HepG2 (cell line): ENCODE data around the gene MYOZ3. TPM values are rescaled to one million over a fixed set of nuclear protein-coding genes. Genes with fewer than 3 reads are reported as not detected.
A peak's percentile ranks its signal among the peaks of the same experiment; 100 is the strongest.

Experiments used
- FLYWCH1 ChIP-seq: sonication (generic); formaldehyde crosslinking; IDR thresholded peaks from 2 replicates; pipeline ENCODE4 v1.8.1; 2023; ENCODE audit warnings: mild to moderate bottlenecking, missing genetic modification reagents
- HHEX ChIP-seq: IDR thresholded peaks from 2 replicates; pipeline ENCODE4 v1.6.1; 2016; ENCODE audit warnings: control low read depth
- HNRNPL ChIP-seq: fragments of 200-400 bp; formaldehyde crosslinking; IDR thresholded peaks from 2 replicates; pipeline ENCODE4 v1.6.1; 2017; ENCODE audit warnings: mild to moderate bottlenecking, low read depth, low read length
- HOXA9 ChIP-seq: sonication (generic); formaldehyde crosslinking; IDR thresholded peaks from 2 replicates; pipeline ENCODE4 v1.8.1; 2022; ENCODE audit warnings: missing genetic modification reagents, mild to moderate bottlenecking, moderate library complexity, borderline replicate concordance
- KLF9 ChIP-seq: IDR thresholded peaks from 2 replicates; pipeline ENCODE4 v1.6.1; 2016; ENCODE audit warnings: low read depth
- NR1H2 ChIP-seq: sonication (generic); formaldehyde crosslinking; IDR thresholded peaks from 2 replicates; pipeline ENCODE4 v1.8.1; 2022; ENCODE audit warnings: low read depth, missing genetic modification reagents, borderline replicate concordance
- SMAD1 ChIP-seq: sonication (generic); formaldehyde crosslinking; IDR thresholded peaks from 2 replicates; pipeline ENCODE4 v1.4.0; 2020; ENCODE audit warnings: missing genetic modification reagents, low read depth, mild to moderate bottlenecking, borderline replicate concordance
- SMAD3 ChIP-seq: sonication (generic); formaldehyde crosslinking; IDR thresholded peaks from 2 replicates; pipeline ENCODE4 v1.4.0; 2020; ENCODE audit warnings: missing genetic modification reagents
- SOX5 ChIP-seq: IDR thresholded peaks from 2 replicates; pipeline ENCODE4 v1.6.1; 2016; ENCODE audit warnings: borderline replicate concordance
- TBX2 ChIP-seq: sonication (generic); formaldehyde crosslinking; IDR thresholded peaks from 2 replicates; pipeline ENCODE4 v1.5.0; 2020; ENCODE audit warnings: missing genetic modification reagents, mild to moderate bottlenecking, borderline replicate concordance
- TCF7 ChIP-seq: sonication (generic); IDR thresholded peaks from 2 replicates; pipeline ENCODE4 v1.6.1; 2016; ENCODE audit warnings: antibody characterized with exemption, low read depth
- ZNF263 ChIP-seq: sonication (generic); formaldehyde crosslinking; IDR thresholded peaks from 2 replicates; pipeline ENCODE4 v1.4.0; 2020; ENCODE audit warnings: missing genetic modification reagents
- ZNF451 ChIP-seq: sonication (generic); formaldehyde crosslinking; IDR thresholded peaks from 2 replicates; pipeline ENCODE4 v1.5.0; 2020; ENCODE audit warnings: mild to moderate bottlenecking, missing genetic modification reagents
- ZNF678 ChIP-seq: sonication (generic); formaldehyde crosslinking; IDR thresholded peaks from 2 replicates; pipeline ENCODE4 v1.4.0; 2020; ENCODE audit warnings: mild to moderate bottlenecking, missing genetic modification reagents
- ZNF782 ChIP-seq: sonication (generic); formaldehyde crosslinking; IDR thresholded peaks from 2 replicates; pipeline ENCODE4 v1.4.0; 2020; ENCODE audit warnings: missing genetic modification reagents, mild to moderate bottlenecking, borderline replicate concordance
- polyA plus RNA-seq, 8 experiments: library from polyadenylated mRNA; depleted of rRNA in 3 of 8; stranded (reverse) in 7 of 8; unstranded in 1 of 8; fragments of >200 nt; fragmentation: Illumina TruSeq in 4 of 8; extraction: Trizol in 4 of 8; gene quantifications; 2 replicates each; pipeline versions ENCODE4 v1.2.1 to v1.2.3, GENCODE V29; 2011 to 2016; ENCODE audit warnings: low read depth in 4 of 8, missing spikeins in 1 of 8, mixed read lengths in 1 of 8; ENCODE audit not compliant: insufficient read depth in 1 of 8
- total RNA-seq, 5 experiments: library from RNA; depleted of rRNA; stranded (reverse); fragments of >200 nt; fragmentation: Illumina TruSeq; extraction: Trizol; gene quantifications; 2 replicates each; pipeline ENCODE4 v1.2.3, GENCODE V29; 2016; ENCODE audit warnings: low read depth in 1 of 5
- TF ChIP-seq, protein P1 (sequence below), 2 experiments: IDR thresholded peaks; 2 replicates each; pipeline ENCODE4 v1.6.1; 2011 to 2012; ENCODE audit warnings: low read length in 2 of 2, borderline replicate concordance in 1 of 2, low read depth in 1 of 2, mild to moderate bottlenecking in 1 of 2, moderate library complexity in 1 of 2
- TF ChIP-seq, protein P2 (sequence below): sonication (generic); formaldehyde crosslinking; IDR thresholded peaks from 2 replicates; pipeline ENCODE4 v1.8.0; 2022; ENCODE audit warnings: missing genetic modification reagents, mild to moderate bottlenecking, moderate library complexity, borderline replicate concordance
- TF ChIP-seq, protein P3 (sequence below): sonication (generic); formaldehyde crosslinking; IDR thresholded peaks from 2 replicates; pipeline ENCODE4 v1.8.1; 2022; ENCODE audit warnings: mild to moderate bottlenecking, missing genetic modification reagents
- TF ChIP-seq, protein P4 (sequence below): sonication (generic); formaldehyde crosslinking; IDR thresholded peaks from 2 replicates; pipeline ENCODE4 v1.5.0; 2020; ENCODE audit warnings: missing genetic modification reagents, mild to moderate bottlenecking, borderline replicate concordance

The MYOZ3 gene
- total and polyA plus RNA-seq, 2 of the 13 experiments (the other 11 are each of a cell fraction or from before 2014, with no cell fraction given), result 0.05 TPM; not detected in 1

- TF ChIP-seq SOX5 (CRISPR knock-in tag), result no peak
- TF ChIP-seq, protein P1, sequence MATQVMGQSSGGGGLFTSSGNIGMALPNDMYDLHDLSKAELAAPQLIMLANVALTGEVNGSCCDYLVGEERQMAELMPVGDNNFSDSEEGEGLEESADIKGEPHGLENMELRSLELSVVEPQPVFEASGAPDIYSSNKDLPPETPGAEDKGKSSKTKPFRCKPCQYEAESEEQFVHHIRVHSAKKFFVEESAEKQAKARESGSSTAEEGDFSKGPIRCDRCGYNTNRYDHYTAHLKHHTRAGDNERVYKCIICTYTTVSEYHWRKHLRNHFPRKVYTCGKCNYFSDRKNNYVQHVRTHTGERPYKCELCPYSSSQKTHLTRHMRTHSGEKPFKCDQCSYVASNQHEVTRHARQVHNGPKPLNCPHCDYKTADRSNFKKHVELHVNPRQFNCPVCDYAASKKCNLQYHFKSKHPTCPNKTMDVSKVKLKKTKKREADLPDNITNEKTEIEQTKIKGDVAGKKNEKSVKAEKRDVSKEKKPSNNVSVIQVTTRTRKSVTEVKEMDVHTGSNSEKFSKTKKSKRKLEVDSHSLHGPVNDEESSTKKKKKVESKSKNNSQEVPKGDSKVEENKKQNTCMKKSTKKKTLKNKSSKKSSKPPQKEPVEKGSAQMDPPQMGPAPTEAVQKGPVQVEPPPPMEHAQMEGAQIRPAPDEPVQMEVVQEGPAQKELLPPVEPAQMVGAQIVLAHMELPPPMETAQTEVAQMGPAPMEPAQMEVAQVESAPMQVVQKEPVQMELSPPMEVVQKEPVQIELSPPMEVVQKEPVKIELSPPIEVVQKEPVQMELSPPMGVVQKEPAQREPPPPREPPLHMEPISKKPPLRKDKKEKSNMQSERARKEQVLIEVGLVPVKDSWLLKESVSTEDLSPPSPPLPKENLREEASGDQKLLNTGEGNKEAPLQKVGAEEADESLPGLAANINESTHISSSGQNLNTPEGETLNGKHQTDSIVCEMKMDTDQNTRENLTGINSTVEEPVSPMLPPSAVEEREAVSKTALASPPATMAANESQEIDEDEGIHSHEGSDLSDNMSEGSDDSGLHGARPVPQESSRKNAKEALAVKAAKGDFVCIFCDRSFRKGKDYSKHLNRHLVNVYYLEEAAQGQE (IDR thresholded peaks at IDR 0.05; ENCODE audit: borderline replicate concordance in 1 of 2, low read depth in 1 of 2, low read length in 2 of 2), result no peak
- TF ChIP-seq, protein P2, sequence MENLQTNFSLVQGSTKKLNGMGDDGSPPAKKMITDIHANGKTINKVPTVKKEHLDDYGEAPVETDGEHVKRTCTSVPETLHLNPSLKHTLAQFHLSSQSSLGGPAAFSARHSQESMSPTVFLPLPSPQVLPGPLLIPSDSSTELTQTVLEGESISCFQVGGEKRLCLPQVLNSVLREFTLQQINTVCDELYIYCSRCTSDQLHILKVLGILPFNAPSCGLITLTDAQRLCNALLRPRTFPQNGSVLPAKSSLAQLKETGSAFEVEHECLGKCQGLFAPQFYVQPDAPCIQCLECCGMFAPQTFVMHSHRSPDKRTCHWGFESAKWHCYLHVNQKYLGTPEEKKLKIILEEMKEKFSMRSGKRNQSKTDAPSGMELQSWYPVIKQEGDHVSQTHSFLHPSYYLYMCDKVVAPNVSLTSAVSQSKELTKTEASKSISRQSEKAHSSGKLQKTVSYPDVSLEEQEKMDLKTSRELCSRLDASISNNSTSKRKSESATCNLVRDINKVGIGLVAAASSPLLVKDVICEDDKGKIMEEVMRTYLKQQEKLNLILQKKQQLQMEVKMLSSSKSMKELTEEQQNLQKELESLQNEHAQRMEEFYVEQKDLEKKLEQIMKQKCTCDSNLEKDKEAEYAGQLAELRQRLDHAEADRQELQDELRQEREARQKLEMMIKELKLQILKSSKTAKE, result no peak
- 0 out of 2 replicates have a peak, but pooled peaks have one; percentile 20 for TF ChIP-seq ZNF263 (CRISPR knock-in tag)
- TF ChIP-seq TCF7, result no peak
- TF ChIP-seq KLF9 (CRISPR knock-in tag), result no peak
- TF ChIP-seq HHEX, result no peak
- TF ChIP-seq ZNF678, result no peak
- TF ChIP-seq, protein P3, sequence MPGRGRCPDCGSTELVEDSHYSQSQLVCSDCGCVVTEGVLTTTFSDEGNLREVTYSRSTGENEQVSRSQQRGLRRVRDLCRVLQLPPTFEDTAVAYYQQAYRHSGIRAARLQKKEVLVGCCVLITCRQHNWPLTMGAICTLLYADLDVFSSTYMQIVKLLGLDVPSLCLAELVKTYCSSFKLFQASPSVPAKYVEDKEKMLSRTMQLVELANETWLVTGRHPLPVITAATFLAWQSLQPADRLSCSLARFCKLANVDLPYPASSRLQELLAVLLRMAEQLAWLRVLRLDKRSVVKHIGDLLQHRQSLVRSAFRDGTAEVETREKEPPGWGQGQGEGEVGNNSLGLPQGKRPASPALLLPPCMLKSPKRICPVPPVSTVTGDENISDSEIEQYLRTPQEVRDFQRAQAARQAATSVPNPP (CRISPR knock-in tag), result no peak
- TF ChIP-seq NR1H2 (CRISPR knock-in tag), result no peak
- TF ChIP-seq HNRNPL, result no peak
- no peak for TF ChIP-seq FLYWCH1
- TF ChIP-seq TBX2, result peak; percentile 58
- TF ChIP-seq HOXA9 (CRISPR knock-in tag), result 0 out of 2 replicates have a peak, but pooled peaks have one; percentile 44
- no peak for TF ChIP-seq SMAD3
- TF ChIP-seq SMAD1 (CRISPR knock-in tag), result 0 out of 2 replicates have a peak, but pooled peaks have one; percentile 45
- TF ChIP-seq, protein P4, sequence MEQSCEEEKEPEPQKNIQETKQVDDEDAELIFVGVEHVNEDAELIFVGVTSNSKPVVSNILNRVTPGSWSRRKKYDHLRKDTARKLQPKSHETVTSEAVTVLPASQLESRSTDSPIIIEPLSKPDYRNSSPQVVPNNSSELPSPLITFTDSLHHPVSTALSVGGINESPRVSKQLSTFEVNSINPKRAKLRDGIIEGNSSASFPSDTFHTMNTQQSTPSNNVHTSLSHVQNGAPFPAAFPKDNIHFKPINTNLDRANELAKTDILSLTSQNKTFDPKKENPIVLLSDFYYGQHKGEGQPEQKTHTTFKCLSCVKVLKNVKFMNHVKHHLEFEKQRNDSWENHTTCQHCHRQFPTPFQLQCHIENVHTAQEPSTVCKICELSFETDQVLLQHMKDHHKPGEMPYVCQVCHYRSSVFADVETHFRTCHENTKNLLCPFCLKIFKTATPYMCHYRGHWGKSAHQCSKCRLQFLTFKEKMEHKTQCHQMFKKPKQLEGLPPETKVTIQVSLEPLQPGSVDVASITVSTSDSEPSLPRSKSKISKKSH (CRISPR knock-in tag), result no peak
- no peak for TF ChIP-seq ZNF782 (CRISPR knock-in tag)
- TF ChIP-seq ZNF451, result no peak; the same call in 1 of the 2 replicates
Observed at GRCh38 chr5:150656191-150657132, 4.6 kb upstream of the MYOZ3 start (continued).
